Measurements from ENCODE around the gene PRKAA1. TPM values are rescaled to one million over a fixed set of nuclear protein-coding genes. Genes with fewer than 3 reads are reported as not detected.
A peak's percentile ranks its signal among the peaks of the same experiment; 100 is the strongest.

The PRKAA1 gene
- total and polyA plus RNA-seq, 2 of the 13 experiments (the other 11 are each of a cell fraction or from before 2014, with no cell fraction given), result 36.6 to 58.0 TPM

DNA sequence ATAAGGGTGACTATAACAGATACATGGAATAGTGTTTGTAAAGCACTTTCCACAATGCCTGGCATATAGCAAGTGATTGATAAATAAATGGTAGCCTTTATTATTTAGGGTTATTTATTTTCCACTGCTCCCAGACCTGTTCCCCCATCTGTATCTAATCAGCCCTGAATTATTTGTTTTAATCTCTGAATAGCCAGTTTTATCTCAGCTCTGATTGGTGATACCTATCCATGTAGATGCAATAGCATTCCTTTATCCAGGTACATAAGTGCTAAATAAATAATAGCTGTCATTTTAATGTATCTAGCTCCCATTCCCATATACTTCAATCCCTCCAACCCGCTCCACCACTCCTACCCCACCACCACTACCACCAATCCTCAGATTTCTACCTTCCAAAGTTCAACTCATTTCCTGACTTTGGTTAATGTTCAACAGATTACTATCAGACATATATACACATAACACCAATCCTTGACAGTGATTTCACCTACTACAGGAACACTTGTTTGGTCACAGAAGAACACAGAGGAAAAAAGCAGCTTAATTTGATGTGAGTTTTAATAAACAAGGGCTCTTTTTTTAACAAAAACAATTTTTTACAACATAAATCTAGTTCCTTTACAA lies 14.0 kb downstream of the PRKAA1 start (continued):
- TF ChIP-seq SIX1 (CRISPR knock-in tag; IDR thresholded peaks at IDR 0.05; ENCODE audit: borderline replicate concordance) (0 out of 2 replicates have a peak, but pooled peaks have one; percentile 21), SP140L (CRISPR knock-in tag; IDR thresholded peaks at IDR 0.05; ENCODE audit: borderline replicate concordance) (0 out of 2 replicates have a peak, but pooled peaks have one; percentile 3), FOXJ3 (CRISPR knock-in tag; IDR thresholded peaks at IDR 0.05; ENCODE audit: borderline replicate concordance) (peak; percentile 50; the same call in 1 of the 2 replicates), SP5 (CRISPR knock-in tag; IDR thresholded peaks at IDR 0.05; ENCODE audit: borderline replicate concordance, low read depth) (peak; percentile 33; the same call in 1 of the 2 replicates), SAP130 (CRISPR knock-in tag; IDR thresholded peaks at IDR 0.05; ENCODE audit: low read depth) (peak; percentile 82), XBP1 (CRISPR knock-in tag; IDR thresholded peaks at IDR 0.05) (no peak), CREB1 (IDR thresholded peaks at IDR 0.05) (no peak), CREB1 (CRISPR knock-in tag; IDR thresholded peaks at IDR 0.05) (peak; percentile 29; the same call in 1 of the 2 replicates), ZNF234 (CRISPR knock-in tag; conservative IDR thresholded peaks at IDR 0.05) (no peak), NCOR1 (IDR thresholded peaks at IDR 0.05; ENCODE audit: borderline replicate concordance, low read length) (peak; percentile 68; the same call in 1 of the 2 replicates), ZNF841 (CRISPR knock-in tag; IDR thresholded peaks at IDR 0.05; ENCODE audit: borderline replicate concordance) (no peak), PAXIP1 (CRISPR knock-in tag; conservative IDR thresholded peaks at IDR 0.05) (peak; percentile 97), CBX2 (IDR thresholded peaks at IDR 0.05; ENCODE audit: low read depth, low read length) (no peak), CBX2 (CRISPR knock-in tag; IDR thresholded peaks at IDR 0.05; ENCODE audit: low read depth) (no peak), GFI1 (CRISPR knock-in tag; IDR thresholded peaks at IDR 0.05; ENCODE audit: borderline replicate concordance) (peak; percentile 98), GATA4 (IDR thresholded peaks at IDR 0.05; ENCODE audit: borderline replicate concordance, low read depth) (peak; percentile 64; the same call in 1 of the 2 replicates), SMC3 (IDR thresholded peaks at IDR 0.05; ENCODE audit: low read length) (no peak), IRF1 (CRISPR knock-in tag; IDR thresholded peaks at IDR 0.05; ENCODE audit: low read depth) (no peak)
- TF ChIP-seq, protein P1, sequence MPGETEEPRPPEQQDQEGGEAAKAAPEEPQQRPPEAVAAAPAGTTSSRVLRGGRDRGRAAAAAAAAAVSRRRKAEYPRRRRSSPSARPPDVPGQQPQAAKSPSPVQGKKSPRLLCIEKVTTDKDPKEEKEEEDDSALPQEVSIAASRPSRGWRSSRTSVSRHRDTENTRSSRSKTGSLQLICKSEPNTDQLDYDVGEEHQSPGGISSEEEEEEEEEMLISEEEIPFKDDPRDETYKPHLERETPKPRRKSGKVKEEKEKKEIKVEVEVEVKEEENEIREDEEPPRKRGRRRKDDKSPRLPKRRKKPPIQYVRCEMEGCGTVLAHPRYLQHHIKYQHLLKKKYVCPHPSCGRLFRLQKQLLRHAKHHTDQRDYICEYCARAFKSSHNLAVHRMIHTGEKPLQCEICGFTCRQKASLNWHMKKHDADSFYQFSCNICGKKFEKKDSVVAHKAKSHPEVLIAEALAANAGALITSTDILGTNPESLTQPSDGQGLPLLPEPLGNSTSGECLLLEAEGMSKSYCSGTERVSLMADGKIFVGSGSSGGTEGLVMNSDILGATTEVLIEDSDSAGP (CRISPR knock-in tag; IDR thresholded peaks at IDR 0.05; ENCODE audit: borderline replicate concordance), result no peak

Data from HepG2 (cell line).